ENCODE measurements around the gene CINP. TPM values are rescaled to one million over a fixed set of nuclear protein-coding genes. Genes with fewer than 3 reads are reported as not detected.

Gene CINP
- total and polyA plus RNA-seq, 2 of the 13 experiments (the other 11 are each of a cell fraction or from before 2014, with no cell fraction given): 32.8 to 42.8 TPM

GRCh38 chr14:102316743-102317563 is 45.7 kb downstream of the CINP start (continued):
- TF ChIP-seq RBM39 (IDR thresholded peaks at IDR 0.05; ENCODE audit: low read depth, low read length, poor library complexity, severe bottlenecking): peak; percentile 86
- TF ChIP-seq MBNL3 (CRISPR knock-in tag; conservative IDR thresholded peaks at IDR 0.05): no peak
- TF ChIP-seq ZNF235 (CRISPR knock-in tag; IDR thresholded peaks at IDR 0.05; ENCODE audit: borderline replicate concordance): peak; percentile 71; the same call in 1 of the 2 replicates
- TF ChIP-seq ATAD3A (CRISPR knock-in tag; IDR thresholded peaks at IDR 0.05): no peak
- TF ChIP-seq EEA1 (CRISPR knock-in tag; IDR thresholded peaks at IDR 0.05; ENCODE audit: borderline replicate concordance): no peak
- no peak for TF ChIP-seq THAP9 (CRISPR knock-in tag; IDR thresholded peaks at IDR 0.05; ENCODE audit: borderline replicate concordance)
- no peak; the same call in 1 of the 2 replicates for TF ChIP-seq KDM4B (CRISPR knock-in tag; IDR thresholded peaks at IDR 0.05)
- 0 out of 2 replicates have a peak, but pooled peaks have one; percentile 32 for TF ChIP-seq ZBTB42 (CRISPR knock-in tag; IDR thresholded peaks at IDR 0.05)
- 0 out of 2 replicates have a peak, but pooled peaks have one; percentile 39 for TF ChIP-seq ZNF256 (CRISPR knock-in tag; conservative IDR thresholded peaks at IDR 0.05)
- no peak for TF ChIP-seq NR1H2 (CRISPR knock-in tag; IDR thresholded peaks at IDR 0.05; ENCODE audit: borderline replicate concordance, low read depth)
- TF ChIP-seq IRF2 (CRISPR knock-in tag; IDR thresholded peaks at IDR 0.05): peak; percentile 77; the same call in 1 of the 2 replicates
- peak; percentile 91 for TF ChIP-seq PHF21A (CRISPR knock-in tag; IDR thresholded peaks at IDR 0.05)
- no peak; the same call in 1 of the 2 replicates for TF ChIP-seq TIGD3 (CRISPR knock-in tag; IDR thresholded peaks at IDR 0.05; ENCODE audit: borderline replicate concordance)
- TF ChIP-seq TRIM24 (CRISPR knock-in tag; IDR thresholded peaks at IDR 0.05): no peak
- no peak for TF ChIP-seq PRPF4 (IDR thresholded peaks at IDR 0.05; ENCODE audit: low read depth, low read length, poor library complexity, severe bottlenecking)
- no peak for TF ChIP-seq ZNF570 (CRISPR knock-in tag; IDR thresholded peaks at IDR 0.05; ENCODE audit: borderline replicate concordance)
- no peak for TF ChIP-seq JUND (CRISPR knock-in tag; IDR thresholded peaks at IDR 0.05)
- TF ChIP-seq ZNF281 (CRISPR knock-in tag; IDR thresholded peaks at IDR 0.05; ENCODE audit: borderline replicate concordance): peak; percentile 44; the same call in 1 of the 2 replicates
- TF ChIP-seq ZNF251 (CRISPR knock-in tag; IDR thresholded peaks at IDR 0.05): no peak
- TF ChIP-seq ATF4 (CRISPR knock-in tag; IDR thresholded peaks at IDR 0.05): 0 out of 4 replicates have a peak, but pooled peaks of 1 of the 2 experiments have one; percentile 32
- TF ChIP-seq RNF2 (conservative IDR thresholded peaks at IDR 0.05; ENCODE audit: low read depth): no peak
